Hematopoietic multipotent progenitor cell treated with erythropoietin and hydrocortisone succinate and interleukin-3 and kit ligand, for 8 days (in vitro differentiated cells): ENCODE measurements around the gene UNC45B.
"Not testable (repeated sequence)": the region's sequence is repeated elsewhere in the genome, so short reads cannot be mapped to it uniquely, and the experiment has no call there.

ENCODE experiments used
- DNase-seq: peaks from one replicate; pipeline ENCODE4 v3.0.0-alpha.2; 2015

Gene UNC45B

DNA sequence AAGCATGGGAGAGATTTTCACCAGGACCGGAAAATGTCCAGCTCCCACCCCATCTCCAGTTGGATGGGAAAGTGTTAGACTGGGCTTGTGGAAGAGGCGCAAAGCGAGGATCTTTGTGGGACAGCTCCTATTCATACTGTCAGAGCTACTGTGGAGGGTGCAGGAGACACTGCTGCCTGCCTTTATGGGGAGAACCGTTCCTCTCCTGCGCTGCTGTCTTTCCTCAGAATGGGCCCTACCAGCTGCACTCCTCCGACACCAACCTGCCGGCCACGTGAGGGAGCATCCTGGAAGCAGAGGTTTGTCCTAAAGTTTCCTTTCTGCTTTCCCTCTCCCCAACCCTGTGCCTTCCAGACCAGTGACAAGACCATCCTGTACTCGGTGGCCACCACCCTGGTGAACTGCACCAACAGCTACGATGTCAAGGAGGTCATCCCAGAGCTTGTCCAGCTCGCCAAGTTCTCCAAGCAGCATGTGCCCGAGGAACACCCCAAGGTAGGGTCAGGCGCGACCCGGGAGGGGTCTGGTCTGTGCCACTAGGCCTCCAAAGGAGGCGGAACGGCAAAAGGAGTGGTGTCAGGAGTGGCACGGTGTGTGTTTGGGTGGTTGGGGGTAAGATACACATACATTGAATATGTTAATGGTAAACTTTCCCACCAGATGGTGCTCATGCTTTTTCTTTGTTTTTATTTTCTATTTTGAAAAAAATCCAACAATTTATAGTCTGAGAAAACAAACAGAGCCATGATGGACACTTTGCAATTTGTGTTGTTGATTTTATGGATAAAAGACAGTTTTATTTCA, 23.6 kb downstream of the UNC45B start:
- DNase-seq = peak; percentile 11

DNA sequence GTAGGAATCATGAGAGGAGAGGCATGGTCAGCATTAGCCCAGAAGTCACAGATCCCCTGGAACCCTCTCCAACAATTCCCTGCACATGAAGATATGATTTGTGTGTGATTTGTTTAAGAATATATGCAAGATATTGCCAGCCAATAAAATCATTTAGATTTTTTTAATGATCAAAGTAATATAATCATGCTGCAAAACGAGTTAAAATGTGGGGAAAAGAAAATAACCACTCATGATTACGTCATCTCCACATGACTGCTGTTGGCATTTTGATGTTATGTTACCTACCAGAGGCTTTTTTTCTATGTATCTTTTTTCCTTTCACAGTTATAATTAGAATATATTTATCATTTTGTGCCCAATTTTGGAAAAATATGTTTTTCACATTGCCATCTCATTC, 24.2 kb downstream of the UNC45B start:
- DNase-seq = no peak

DNA sequence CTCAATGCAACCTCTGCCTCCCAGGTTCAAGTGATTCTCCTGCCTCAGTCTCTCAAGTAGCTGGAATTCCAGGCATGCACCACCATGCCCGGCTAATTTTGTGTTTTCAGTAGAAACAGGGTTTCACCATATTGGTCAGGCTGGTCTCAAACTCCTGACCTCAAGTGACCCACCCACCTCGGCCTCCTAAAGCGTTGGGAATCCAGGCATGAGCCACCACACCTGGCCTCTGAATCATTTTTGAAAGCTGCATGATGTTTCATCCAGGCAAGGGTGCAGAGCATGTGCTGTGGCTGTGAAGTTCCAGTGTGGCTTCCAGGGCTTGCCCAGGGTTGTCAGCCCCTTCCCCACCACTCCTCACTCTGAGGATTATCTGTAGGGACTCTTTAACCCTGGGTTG, 24.7 kb downstream of the UNC45B start:
- DNase-seq = not testable (repeated sequence)

DNA sequence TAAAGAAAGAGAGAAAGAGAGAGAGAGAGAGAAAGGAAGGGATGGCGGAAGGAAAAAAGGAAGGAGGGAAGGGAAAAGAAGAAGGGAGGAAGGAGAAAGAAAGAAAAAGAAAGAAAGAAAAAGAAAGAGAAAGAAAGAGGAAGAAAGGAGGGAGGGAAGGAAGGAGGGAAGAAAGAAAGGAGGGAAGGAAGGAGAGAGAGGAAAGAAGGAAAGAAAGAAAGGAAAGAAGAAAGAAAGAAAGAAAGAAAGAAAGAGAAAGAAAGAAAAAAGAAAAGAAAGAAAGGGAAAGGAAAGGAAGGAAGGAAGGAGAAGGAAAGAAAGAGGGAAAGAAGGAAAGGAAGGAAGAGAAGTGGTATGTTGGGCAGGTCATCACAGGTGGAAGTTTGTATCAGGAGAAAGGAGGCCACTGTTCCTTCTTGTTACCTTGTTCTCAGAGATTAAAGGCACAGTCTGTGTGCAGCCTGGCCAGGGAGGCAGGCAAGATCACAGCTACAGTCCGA, 27.3 kb downstream of the UNC45B start:
- DNase-seq = no peak

DNA sequence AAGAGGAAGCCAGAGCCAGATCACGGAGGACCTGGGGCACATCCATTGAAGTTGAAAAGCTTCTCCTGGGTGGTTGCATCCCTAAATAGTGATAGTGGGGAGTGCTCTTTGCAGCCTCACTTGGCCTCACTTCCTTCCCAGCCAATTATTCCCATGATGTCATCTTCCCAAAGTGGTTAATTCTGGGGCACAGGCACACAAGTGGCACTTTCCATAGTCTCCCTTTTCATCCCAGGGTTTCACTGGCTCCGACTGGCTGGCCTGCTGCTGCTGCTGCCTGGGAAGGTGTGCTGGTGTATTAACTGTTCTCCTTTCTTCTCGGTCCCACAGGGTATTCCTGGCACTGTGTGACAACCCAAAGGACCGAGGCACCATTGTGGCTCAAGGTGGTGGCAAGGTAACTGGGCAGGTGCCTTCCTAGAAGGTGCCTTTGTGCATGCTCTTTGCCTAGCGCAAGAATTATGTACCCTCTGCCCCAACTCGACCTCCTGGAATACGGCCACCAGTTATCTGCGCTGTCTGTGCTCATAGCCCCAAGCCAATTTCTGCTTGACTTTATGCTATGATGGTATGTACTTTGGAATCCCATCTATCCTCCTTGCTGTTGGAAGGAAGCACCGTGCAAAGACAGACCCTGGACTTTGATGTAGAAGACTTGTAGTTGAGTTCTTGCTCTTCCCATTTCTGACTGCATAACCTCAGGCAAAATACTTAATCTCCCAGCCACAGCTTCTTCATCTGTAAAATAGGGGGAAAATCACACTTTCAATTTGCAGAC, 28.2 kb downstream of the UNC45B start:
- no peak for DNase-seq

DNA sequence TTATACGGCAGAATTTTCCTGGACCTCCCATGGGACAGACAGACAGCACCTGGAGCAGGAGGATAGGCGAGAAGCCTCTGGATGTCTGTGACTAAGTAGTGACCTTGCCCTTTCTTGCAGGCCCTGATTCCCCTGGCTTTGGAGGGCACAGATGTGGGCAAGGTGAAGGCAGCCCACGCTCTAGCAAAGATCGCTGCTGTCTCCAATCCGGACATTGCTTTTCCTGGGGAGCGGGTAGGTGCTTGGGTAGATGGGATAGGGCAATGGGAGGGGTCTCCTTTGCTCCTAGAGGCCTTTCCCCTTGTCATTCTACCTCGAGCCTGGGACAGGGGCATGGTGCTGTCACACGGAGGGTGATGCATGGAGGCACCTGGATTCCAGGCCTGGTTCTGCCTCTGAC, 29.3 kb downstream of the UNC45B start:
- no peak for DNase-seq

DNA sequence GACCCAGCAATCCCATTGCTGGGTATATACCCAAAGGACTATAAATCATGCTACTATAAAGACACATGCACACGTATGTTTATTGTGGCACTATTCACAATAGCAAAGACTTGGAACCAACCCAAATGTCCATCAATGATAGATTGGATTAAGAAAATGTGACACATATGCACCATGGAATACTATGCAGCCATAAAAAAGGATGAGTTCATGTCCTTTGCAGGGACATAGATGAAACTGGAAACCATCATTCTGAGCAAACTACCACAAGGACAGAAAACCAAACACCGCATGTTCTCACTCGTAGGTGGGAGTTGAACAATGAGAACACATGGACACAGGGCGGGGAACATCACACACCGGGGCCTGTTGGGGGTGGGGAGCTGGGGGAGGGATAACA, 31.8 kb downstream of the UNC45B start:
- DNase-seq = not testable (repeated sequence)

DNA sequence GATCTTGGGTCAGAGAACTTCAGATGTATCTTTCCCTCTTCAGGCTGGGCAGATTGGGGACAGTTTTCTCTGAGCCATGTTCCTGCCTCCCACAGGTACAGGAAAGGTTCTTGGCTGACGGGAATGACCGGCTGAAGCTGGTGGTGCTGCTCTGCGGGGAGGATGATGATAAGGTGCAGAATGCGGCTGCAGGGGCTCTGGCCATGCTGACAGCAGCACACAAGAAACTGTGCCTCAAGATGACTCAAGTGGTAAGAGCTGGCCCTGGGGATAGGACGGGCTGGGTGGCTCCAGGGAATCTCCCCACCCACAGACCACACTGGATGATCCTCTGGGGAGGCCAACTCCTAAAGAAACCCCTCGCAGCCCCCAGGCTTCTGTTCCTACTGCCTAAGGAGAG, 35.7 kb downstream of the UNC45B start:
- DNase-seq = no peak

DNA sequence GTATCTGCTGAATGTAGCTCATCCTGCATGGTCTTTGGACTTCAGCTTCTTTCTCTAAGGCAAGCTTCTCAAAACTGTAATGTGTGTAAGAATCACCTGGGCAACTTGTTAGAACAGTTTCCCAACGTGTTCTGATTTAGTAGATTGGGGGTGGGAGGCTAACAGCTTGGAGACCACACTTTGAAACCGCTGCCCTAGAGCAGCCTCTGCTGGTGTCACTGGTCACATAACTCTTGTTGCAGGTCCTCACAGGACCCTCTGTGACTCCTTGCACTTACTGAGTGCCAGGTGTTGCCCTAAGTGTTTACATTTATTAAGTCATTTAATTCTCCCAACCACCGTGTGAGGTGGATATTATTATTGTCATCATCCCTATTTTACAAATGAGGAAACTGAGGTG, 36.7 kb downstream of the UNC45B start:
- DNase-seq = no peak

DNA sequence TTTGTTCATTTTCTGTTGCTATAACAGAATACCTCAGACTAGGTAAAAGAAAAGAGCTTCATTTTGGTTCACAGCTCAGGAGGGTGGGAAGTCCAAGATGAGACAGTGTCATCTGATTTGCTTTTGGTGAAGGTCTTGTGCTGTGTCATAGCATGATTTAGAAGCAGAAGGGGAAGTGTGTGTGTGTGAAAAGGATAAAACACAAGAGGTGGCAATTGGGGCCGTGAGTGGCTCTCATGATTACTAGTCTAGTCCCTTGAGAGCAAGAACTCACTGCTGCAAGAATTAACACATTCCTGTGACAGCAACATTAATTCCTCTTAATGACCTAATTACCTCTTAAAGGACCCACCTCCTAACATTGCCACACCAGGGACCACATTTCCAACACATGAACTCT, 38.2 kb downstream of the UNC45B start:
- no peak for DNase-seq

DNA sequence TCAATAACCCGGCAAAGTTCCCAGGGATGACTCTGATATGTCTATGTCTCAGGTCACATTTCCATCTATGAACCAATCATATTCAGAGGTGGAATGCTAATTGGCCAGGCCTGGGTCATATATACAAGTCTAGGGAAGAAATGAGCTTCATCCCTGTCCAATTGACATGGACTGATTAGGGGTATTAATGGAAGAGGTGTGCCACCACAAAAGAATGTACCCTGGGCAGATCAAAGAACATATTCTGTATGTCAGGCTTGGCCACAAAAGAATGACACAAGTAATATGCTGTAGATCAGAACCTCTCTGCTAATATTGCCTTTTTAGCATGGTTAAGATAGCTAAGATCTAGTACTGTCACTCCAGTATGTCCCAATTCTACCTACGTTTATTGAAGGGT, 39.9 kb downstream of the UNC45B start:
- DNase-seq = no peak

DNA sequence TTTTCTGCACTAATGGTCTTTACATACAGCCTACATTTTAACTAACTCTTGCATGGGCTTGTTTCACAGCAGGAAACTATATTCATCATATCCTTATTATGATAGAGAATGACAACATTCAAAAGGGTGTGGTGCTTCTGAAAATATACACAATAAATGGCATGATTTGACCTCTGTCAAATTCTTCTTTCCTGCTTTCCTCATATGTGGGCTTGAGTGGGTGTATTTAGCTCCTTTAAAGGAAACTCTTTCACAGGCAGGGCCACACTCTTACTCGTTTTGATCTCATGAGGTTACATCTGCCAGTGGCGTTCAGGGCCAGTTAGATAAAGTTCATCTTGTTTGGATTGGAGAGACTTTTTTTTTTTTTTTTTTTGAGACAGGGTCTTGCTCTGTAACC, 40.5 kb downstream of the UNC45B start:
- no peak for DNase-seq

DNA sequence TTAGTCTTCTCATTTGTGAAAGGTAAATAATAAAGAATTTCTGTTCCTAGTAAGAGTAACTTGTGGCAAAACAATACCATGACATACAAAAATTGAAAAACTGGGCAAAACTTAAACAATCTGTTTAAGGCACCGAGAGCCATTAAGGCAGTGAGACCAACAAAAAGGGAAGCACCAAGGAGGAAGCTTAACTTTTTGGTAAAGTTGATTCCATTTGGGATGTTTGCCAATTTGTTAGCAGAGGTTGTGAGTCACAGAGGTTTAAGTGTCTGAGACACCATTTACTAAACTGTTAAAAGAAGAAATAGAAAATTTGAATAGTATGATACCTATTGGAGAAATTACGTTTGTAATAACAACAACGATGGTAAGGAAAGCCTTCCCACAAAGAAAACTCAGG, 41.7 kb downstream of the UNC45B start:
- peak; percentile 6 for DNase-seq

DNA sequence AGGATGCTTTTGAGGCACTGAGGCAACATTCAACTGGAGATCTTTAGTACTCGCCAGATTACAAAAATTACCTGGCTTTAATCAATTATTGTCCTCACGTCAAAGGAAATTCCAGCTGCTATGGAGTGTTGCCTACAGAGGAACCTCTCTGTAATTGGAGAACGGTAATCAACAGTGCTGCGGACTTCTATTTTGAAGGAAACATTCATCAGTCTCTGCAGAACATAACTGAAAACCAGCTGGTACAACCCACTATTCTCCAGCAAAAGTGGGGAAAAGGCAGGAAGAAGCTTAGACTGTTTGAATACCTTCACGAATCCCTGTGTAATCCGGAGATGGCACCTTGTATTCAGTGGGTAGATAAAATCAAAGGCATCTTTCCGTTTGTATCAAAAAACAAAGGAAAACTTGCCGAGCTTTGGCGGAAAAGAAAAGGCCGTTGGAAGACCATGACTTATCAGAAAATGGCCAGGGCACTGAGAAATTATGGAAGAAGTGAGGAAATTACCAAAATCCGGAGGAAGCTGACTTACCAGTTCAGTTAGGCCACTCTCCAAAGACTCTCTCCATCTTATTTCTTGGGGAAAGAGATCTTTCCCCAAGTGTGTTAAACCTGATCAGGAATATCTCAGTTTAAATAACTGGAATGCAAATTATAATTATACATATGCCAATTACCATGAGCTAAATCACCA, 43.5 kb downstream of the UNC45B start:
- DNase-seq = no peak

DNA sequence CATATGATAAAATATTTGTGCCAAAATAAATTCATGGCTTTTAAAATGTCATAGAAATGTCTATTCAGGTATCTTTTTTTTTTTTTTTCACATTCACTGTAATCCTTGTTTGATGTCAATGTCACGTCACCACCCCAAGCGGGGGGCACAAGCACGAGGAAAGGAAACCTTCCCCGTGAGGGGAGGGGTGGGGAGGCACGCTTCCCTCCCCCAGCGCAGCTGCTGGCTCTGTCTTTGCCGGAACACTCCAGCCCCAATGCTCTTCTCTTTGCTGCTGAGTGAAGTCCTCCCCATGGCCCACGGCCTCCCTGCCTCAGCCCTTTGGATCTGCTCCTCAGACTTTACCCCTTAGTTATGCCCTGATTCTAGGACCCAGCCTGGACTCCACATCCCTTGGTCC, 45.1 kb downstream of the UNC45B start:
- DNase-seq = no peak

DNA sequence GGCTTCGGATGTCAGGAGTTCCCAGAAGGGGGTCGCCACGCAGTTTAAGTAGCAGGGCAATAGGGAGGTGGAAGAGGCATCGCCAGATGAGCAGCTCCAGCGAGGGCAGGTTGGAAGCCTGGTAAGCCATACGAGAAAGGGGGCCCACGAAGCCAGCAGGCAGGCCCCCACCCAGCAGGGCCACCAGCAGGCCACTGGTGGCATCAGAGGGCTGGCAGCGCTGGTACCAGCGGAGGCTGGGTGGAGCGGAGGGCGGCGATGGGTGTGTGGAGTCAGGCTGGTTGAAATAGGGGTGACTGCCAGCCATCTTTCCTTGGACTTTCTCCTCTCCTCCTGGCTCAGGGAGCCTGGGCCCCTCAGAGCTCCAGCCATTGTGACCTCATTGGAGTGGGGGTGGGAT, 46.4 kb downstream of the UNC45B start, which contains the start of gene SLC35G3:
SLC35G3 (minus strand) TSS at position 393 of the 400 bp plus-strand sequence; CDS start at position 307, 86 bp downstream.
- not testable (repeated sequence) for DNase-seq

DNA sequence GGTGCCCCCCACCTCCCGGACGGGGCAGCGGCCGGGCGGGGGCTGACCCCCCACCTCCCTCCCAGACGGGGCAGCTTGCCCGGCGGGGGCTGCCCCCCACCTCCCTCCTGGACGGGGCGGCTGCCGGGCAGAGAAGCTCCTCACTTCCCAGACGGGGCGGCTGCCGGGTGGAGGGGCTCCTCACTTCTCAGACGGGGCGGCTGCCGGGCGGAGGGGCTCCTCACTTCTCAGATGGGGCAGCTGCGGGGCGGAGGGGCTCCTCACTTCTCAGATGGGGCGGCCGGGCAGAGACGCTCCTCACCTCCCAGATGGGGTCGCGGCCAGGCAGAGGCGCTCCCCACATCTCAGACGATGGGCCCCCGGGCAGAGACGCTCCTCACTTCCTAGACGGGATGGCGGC, 47.4 kb downstream of the UNC45B start:
- not testable (repeated sequence) for DNase-seq

DNA sequence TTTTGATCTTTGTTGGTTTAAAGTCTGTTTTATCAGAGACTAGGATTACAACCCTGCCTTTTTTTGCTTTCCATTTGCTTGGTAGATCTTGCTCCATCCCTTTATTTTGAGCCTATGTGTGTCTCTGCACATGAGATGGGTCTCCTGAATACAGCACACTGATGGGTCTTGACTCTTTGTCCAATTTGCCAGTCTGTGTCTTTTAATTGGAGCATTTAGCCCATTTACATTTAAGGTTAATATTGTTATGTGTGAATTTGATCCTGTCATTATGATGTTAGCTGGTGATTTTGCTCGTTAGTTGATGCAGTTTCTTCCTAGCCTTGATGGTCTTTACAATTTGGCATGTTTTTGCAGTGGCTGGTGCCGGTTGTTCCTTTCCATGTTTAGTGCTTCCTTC, 55.0 kb downstream of the UNC45B start:
- not testable (repeated sequence) for DNase-seq

DNA sequence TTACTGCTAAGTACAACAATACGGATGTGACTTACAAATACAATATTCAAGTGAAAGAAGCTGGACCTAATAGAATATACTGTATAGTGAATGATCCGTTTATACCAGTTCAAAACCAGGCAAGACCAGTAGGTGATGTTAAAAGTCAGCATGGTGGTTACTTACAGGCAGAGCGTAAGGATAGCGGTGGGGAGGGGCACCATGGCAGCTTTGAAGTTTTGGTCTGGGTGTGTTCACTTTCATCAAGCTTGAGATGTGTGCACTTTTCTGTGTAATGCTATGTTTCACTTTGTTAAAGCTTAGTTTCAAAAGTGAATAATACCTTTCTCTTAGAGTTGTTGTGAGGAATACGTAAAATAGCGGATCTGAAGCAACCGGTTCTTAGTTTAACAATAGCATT, 63.1 kb downstream of the UNC45B start:
- DNase-seq = no peak

DNA sequence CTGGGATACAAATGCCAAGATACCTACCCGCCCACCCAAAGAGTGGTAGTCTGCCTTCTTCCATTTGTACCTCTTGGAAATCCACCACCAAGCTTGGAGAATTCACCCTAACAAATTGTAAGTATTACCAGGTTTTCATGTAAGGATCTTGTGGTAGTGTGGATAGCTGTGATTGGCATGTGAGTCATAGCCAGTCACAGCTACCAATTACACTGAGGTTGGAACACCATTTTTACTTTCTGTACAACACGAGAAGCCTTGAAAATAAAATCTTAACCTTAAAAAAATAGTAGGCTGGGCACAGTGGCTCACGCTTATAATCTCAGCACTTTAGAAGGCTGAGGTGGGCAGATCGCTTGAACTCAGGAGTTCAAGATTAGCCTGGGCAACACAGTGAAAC, 65.1 kb downstream of the UNC45B start:
- no peak for DNase-seq

DNA sequence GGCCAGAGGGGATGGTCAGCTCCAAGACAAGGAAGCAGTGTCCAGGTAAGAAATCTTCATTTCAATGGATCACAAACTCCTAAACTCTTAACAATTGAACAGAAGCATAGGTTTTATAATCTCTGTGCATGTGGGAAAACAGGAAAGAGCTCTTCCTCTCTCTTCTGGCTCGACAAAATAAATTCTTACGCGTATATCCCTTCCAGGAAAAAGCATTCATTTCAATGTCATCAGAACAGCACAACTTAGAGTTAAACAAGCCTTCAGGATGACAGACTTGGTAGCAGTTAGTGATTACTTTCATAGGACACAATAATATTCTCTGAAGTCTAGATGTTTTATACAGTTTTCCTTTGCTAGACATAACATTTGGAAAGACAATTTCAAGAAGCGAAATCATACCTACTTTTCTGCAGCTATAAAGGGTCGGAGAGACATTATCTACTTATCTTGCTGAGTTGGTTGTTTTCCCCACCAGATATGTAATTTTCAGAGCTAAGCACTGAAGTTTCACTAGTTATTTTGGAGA, 65.9 kb downstream of the UNC45B start:
- no peak for DNase-seq

DNA sequence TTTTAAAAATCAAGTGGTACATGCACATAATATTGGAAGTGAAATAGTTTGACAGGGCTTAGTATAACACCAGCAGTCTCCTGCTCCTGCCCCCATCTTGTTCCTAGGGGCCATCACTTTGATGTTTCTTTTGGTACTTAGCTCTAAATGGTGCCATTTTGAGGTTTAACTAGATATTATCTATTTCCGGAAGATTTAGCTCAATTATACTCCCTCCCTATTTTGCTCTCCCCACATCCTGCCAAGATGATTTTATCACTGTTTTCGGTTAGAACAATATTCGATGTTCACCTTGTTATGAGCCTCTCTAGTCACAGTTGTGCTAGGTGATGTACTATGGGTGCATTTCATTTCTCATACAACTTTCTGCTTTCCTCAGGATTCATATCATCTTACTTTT, 66.6 kb downstream of the UNC45B start:
- peak; percentile 9 for DNase-seq

DNA sequence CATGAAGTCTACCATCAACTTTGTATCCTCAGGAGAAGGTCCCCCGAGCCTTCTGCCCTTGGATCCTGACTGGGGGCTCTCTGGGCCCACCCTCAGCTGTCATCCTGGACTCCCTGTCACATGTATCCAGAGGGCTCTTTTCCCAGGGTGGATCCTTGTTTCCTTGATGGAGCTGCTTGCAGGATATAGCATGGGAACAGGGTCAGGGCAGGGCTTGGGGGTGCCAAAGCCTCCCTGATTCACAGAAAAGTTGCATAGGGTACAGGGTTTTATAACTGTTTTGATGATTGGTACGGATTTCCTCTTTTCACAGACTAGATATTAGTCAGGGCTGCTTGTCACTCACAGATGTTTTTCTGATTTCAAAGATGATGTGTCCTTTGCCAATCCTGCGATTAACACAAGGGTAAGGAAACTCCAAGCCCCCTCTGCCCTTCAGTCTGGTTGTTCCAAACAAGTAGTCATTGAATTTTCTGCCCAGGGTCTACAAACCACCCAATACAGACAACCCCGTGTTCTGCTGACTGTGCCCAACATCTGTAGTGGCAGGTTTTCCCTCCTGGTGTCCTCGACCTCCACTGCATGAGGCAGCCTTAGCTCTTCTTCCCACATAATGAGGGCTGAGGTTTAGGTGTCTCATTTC, 67.1 kb downstream of the UNC45B start:
- no peak for DNase-seq
